ENCODE measurements around the gene VPS26C.
"Not testable (repeated sequence)": the region's sequence is repeated elsewhere in the genome, so short reads cannot be mapped to it uniquely, and the experiment has no call there.

VPS26C gene

DNA sequence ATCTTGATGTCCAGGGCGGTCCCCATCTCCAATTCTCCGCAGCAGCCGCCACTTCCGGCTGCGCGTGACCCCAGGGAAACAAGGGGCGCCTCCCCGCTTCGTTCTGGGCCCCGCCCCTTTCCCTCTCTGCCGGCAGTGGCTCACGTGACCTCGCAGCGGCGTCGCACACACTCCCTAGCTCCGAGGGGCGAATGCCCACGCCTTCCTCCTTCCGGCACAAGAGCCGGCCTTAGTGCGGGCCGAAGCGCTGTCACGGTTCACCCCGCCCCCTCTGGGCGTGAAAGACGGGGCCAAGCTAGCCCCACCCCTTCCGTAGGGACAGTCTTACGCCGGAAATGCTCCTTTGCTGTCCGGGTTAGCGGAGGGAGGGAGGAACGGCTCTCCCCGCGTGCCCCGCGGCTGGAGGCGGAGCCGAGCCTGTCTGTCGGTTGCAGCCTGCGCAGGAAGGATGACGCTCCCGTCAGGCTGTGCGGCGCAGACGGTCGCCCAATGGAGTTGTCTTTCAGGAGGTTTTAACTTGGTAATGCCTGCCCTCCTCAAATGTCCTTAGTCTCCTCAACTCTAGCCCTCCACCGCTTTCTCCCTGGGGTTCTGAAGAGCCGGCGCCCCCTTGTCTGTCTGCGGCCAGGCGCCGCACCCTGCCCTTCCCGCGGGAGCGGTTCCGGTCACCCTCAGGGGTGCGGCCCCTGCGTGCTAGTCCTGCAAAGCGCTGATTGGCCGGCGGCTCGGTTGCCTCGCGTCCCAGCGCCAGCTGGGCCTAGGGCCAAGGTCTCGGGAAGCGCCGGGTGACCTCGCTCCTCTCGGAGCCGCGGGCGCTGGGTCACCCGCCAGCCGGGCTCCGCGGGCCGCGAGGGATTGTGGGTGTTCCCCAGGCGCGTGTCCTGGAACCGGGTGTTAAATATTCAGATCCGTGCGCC lies at the start of gene VPS26C:
Gene VPS26C (minus strand): TSS at position 66 of the 917 bp plus-strand sequence. CDS start 40 bp downstream, at position 26.
- Histone ChIP-seq H3K9ac (ENCODE audit: low read depth in 1 of 2, low read length in 2 of 2) (peak within 1 kb of the TSS; percentile 82 to 87), H3K4me1 (ENCODE audit: control insufficient read depth in 2 of 2, insufficient read depth in 2 of 2, low read length in 2 of 2) (peaks cover 6 to 10% of the 10 kb centered on the region in 2 donors), H3K9me3 (ENCODE audit: control insufficient read depth in 2 of 2, low read length in 2 of 2) (no peaks in the 10 kb centered on the region), H3K27ac (ENCODE audit: low read depth in 2 of 2, low read length in 2 of 2) (peak within 1 kb of the TSS; percentile 98 to 99), H3K27me3 (ENCODE audit: control insufficient read depth in 2 of 2, insufficient read depth in 2 of 2, low read length in 2 of 2) (no peaks in the 10 kb centered on the region), H3K4me3 (ENCODE audit: low read length in 2 of 2) (peak within 1 kb of the TSS; percentile 70 to 89), H3K36me3 (ENCODE audit: control insufficient read depth in 2 of 2, insufficient read depth in 2 of 2, low read length in 2 of 2) (no peaks in the 10 kb centered on the region)

- H3K27me3 ChIP-seq (ENCODE audit: control insufficient read depth in 2 of 2, insufficient read depth in 2 of 2, low read length in 2 of 2); H3K36me3 ChIP-seq (ENCODE audit: control insufficient read depth in 2 of 2, insufficient read depth in 2 of 2, low read length in 2 of 2); H3K9ac ChIP-seq (ENCODE audit: low read depth in 1 of 2, low read length in 2 of 2); H3K4me1 ChIP-seq (ENCODE audit: control insufficient read depth in 2 of 2, insufficient read depth in 2 of 2, low read length in 2 of 2); H3K9me3 ChIP-seq (ENCODE audit: control insufficient read depth in 2 of 2, low read length in 2 of 2); H3K27ac ChIP-seq (ENCODE audit: low read depth in 2 of 2, low read length in 2 of 2); H3K4me3 ChIP-seq (ENCODE audit: low read length in 2 of 2): not testable (repeated sequence)
These were observed 48.9 kb upstream of the VPS26C start for GRCh38 chr21:37316072-37316471.

DNA sequence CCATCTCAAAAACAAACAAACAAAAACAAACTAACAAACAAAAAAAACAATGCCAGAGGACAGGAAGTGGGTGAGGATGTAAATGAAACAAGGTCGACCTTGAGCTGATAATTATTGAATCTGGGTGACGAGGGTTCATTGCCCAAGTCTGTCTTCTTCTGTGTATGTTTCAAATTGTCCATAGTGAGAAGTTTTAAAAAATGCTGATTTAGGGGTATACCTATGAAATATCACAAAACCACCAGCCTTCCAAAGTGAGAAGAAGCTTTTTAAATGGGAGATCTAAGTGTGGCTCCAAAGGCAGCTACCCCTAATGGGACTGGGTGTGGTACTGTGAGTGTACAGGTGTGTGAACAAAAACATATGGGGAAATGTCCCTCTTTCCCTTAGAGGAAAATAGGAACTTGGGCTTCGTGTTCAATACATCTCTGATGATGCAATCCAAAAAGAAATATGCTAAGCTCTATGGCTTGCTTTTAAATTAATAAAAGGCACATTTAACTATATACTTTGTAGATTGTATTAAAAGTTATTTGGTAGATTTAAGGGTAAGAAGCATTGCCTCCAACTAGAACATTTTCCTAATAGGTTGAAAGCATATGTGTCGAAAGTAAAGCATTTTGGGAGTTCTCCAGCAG lies 33.1 kb upstream of the VPS26C start:
- Histone ChIP-seq H3K27me3 (ENCODE audit: control insufficient read depth in 2 of 2, insufficient read depth in 2 of 2, low read length in 2 of 2) (no peaks in the 10 kb centered on the region), H3K36me3 (ENCODE audit: control insufficient read depth in 2 of 2, insufficient read depth in 2 of 2, low read length in 2 of 2) (no peaks in the 10 kb centered on the region), H3K27ac (ENCODE audit: low read depth in 2 of 2, low read length in 2 of 2) (no peak overlapping the region), H3K9me3 (ENCODE audit: control insufficient read depth in 2 of 2, low read length in 2 of 2) (no peaks in the 10 kb centered on the region), H3K9ac (ENCODE audit: low read depth in 1 of 2, low read length in 2 of 2) (no peak overlapping the region), H3K4me1 (ENCODE audit: control insufficient read depth in 2 of 2, insufficient read depth in 2 of 2, low read length in 2 of 2) (no peaks in the 10 kb centered on the region), H3K4me3 (ENCODE audit: low read length in 2 of 2) (no peak overlapping the region)

- H3K27ac ChIP-seq (ENCODE audit: low read depth in 2 of 2, low read length in 2 of 2) = no peak overlapping the region
- no peaks in the 10 kb centered on the region for H3K27me3 ChIP-seq (ENCODE audit: control insufficient read depth in 2 of 2, insufficient read depth in 2 of 2, low read length in 2 of 2)
- H3K4me3 ChIP-seq (ENCODE audit: low read length in 2 of 2) = no peak overlapping the region
- no peaks in the 10 kb centered on the region for H3K9me3 ChIP-seq (ENCODE audit: control insufficient read depth in 2 of 2, low read length in 2 of 2)
- H3K9ac ChIP-seq (ENCODE audit: low read depth in 1 of 2, low read length in 2 of 2) = no peak overlapping the region
- no peaks in the 10 kb centered on the region for H3K4me1 ChIP-seq (ENCODE audit: control insufficient read depth in 2 of 2, insufficient read depth in 2 of 2, low read length in 2 of 2)
- no peaks in the 10 kb centered on the region for H3K36me3 ChIP-seq (ENCODE audit: control insufficient read depth in 2 of 2, insufficient read depth in 2 of 2, low read length in 2 of 2)
These were observed 30.2 kb upstream of the VPS26C start for GRCh38 chr21:37297364-37297763.

DNA sequence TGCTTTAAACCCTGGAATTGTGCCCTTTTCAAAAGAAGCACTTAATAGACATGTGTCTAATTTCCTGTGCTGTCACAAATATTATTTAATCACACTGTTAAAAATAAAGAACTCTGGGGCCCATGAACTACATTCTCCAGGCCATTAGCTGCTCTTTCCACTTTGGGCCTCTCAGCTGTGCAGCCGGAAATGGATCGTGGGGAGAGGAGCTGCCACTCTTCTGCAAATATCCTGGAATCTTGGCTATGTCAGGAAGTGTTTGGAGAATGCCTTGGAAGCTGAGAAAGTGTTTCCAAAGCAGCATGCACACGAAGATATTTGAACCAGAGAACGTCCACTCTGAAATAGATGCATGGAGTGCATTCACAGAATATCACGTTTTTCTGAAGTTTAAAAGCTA lies 27.5 kb upstream of the VPS26C start:
- Histone ChIP-seq H3K4me3 (ENCODE audit: low read length in 2 of 2) (no peak overlapping the region), H3K27ac (ENCODE audit: low read depth in 2 of 2, low read length in 2 of 2) (no peak overlapping the region), H3K36me3 (ENCODE audit: control insufficient read depth in 2 of 2, insufficient read depth in 2 of 2, low read length in 2 of 2) (no peaks in the 10 kb centered on the region), H3K27me3 (ENCODE audit: control insufficient read depth in 2 of 2, insufficient read depth in 2 of 2, low read length in 2 of 2) (no peaks in the 10 kb centered on the region), H3K4me1 (ENCODE audit: control insufficient read depth in 2 of 2, insufficient read depth in 2 of 2, low read length in 2 of 2) (no peaks in the 10 kb centered on the region), H3K9me3 (ENCODE audit: control insufficient read depth in 2 of 2, low read length in 2 of 2) (no peaks in the 10 kb centered on the region), H3K9ac (ENCODE audit: low read depth in 1 of 2, low read length in 2 of 2) (no peak overlapping the region)

- H3K9ac ChIP-seq (ENCODE audit: low read depth in 1 of 2, low read length in 2 of 2) = no peak overlapping the region
- H3K27me3 ChIP-seq (ENCODE audit: control insufficient read depth in 2 of 2, insufficient read depth in 2 of 2, low read length in 2 of 2) = no peaks in the 10 kb centered on the region
- H3K4me3 ChIP-seq (ENCODE audit: low read length in 2 of 2) = no peak overlapping the region
- H3K36me3 ChIP-seq (ENCODE audit: control insufficient read depth in 2 of 2, insufficient read depth in 2 of 2, low read length in 2 of 2) = no peaks in the 10 kb centered on the region
- H3K27ac ChIP-seq (ENCODE audit: low read depth in 2 of 2, low read length in 2 of 2) = no peak overlapping the region
- H3K4me1 ChIP-seq (ENCODE audit: control insufficient read depth in 2 of 2, insufficient read depth in 2 of 2, low read length in 2 of 2) = no peaks in the 10 kb centered on the region
- H3K9me3 ChIP-seq (ENCODE audit: control insufficient read depth in 2 of 2, low read length in 2 of 2) = no peaks in the 10 kb centered on the region
These were observed 25.8 kb upstream of the VPS26C start for GRCh38 chr21:37292941-37293340.

- no peaks in the 10 kb centered on the region for H3K36me3 ChIP-seq (ENCODE audit: control insufficient read depth in 2 of 2, insufficient read depth in 2 of 2, low read length in 2 of 2)
- no peak overlapping the region for H3K27ac ChIP-seq (ENCODE audit: low read depth in 2 of 2, low read length in 2 of 2)
- no peaks in the 10 kb centered on the region for H3K4me1 ChIP-seq (ENCODE audit: control insufficient read depth in 2 of 2, insufficient read depth in 2 of 2, low read length in 2 of 2)
- no peak overlapping the region for H3K4me3 ChIP-seq (ENCODE audit: low read length in 2 of 2)
- no peaks in the 10 kb centered on the region for H3K27me3 ChIP-seq (ENCODE audit: control insufficient read depth in 2 of 2, insufficient read depth in 2 of 2, low read length in 2 of 2)
- H3K9me3 ChIP-seq (ENCODE audit: control insufficient read depth in 2 of 2, low read length in 2 of 2) = no peaks in the 10 kb centered on the region
- H3K9ac ChIP-seq (ENCODE audit: low read depth in 1 of 2, low read length in 2 of 2) = no peak overlapping the region
These were observed 24.9 kb upstream of the VPS26C start for GRCh38 chr21:37292041-37292440.

GRCh38 chr21:37283191-37283710 lies 16.1 kb upstream of the VPS26C start:
- not testable (repeated sequence) for H3K4me1 ChIP-seq (ENCODE audit: control insufficient read depth in 2 of 2, insufficient read depth in 2 of 2, low read length in 2 of 2); H3K27me3 ChIP-seq (ENCODE audit: control insufficient read depth in 2 of 2, insufficient read depth in 2 of 2, low read length in 2 of 2); H3K9ac ChIP-seq (ENCODE audit: low read depth in 1 of 2, low read length in 2 of 2); H3K27ac ChIP-seq (ENCODE audit: low read depth in 2 of 2, low read length in 2 of 2); H3K4me3 ChIP-seq (ENCODE audit: low read length in 2 of 2); H3K36me3 ChIP-seq (ENCODE audit: control insufficient read depth in 2 of 2, insufficient read depth in 2 of 2, low read length in 2 of 2); H3K9me3 ChIP-seq (ENCODE audit: control insufficient read depth in 2 of 2, low read length in 2 of 2)

DNA sequence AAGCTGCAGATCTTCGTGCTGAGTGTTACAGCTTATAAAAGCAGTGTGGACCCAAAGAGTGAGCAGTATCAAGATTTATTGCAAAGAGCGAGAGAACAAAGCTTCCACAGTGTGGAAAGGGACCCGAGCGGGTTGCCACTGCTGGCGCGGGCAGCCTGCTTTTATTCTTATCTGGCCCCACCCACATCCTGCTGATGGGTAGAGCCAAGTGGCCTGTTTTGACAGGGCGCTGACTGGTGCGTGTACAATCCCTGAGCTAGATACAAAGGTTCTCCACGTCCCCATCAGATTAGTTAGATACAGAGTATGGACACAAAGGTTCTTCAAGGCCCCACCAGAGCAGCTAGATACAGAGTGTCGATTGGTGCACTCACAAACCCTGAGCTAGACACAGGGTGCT lies 15.5 kb upstream of the VPS26C start:
- H3K4me1 ChIP-seq (ENCODE audit: control insufficient read depth in 2 of 2, insufficient read depth in 2 of 2, low read length in 2 of 2); H3K27me3 ChIP-seq (ENCODE audit: control insufficient read depth in 2 of 2, insufficient read depth in 2 of 2, low read length in 2 of 2); H3K4me3 ChIP-seq (ENCODE audit: low read length in 2 of 2); H3K36me3 ChIP-seq (ENCODE audit: control insufficient read depth in 2 of 2, insufficient read depth in 2 of 2, low read length in 2 of 2); H3K27ac ChIP-seq (ENCODE audit: low read depth in 2 of 2, low read length in 2 of 2); H3K9me3 ChIP-seq (ENCODE audit: control insufficient read depth in 2 of 2, low read length in 2 of 2); H3K9ac ChIP-seq (ENCODE audit: low read depth in 1 of 2, low read length in 2 of 2): not testable (repeated sequence)

- no peak overlapping the region for H3K4me3 ChIP-seq (ENCODE audit: low read length in 2 of 2)
- no peaks in the 10 kb centered on the region for H3K36me3 ChIP-seq (ENCODE audit: control insufficient read depth in 2 of 2, insufficient read depth in 2 of 2, low read length in 2 of 2)
- no peaks in the 10 kb centered on the region for H3K27me3 ChIP-seq (ENCODE audit: control insufficient read depth in 2 of 2, insufficient read depth in 2 of 2, low read length in 2 of 2)
- H3K9ac ChIP-seq (ENCODE audit: low read depth in 1 of 2, low read length in 2 of 2) = no peak overlapping the region
- H3K4me1 ChIP-seq (ENCODE audit: control insufficient read depth in 2 of 2, insufficient read depth in 2 of 2, low read length in 2 of 2) = no peaks in the 10 kb centered on the region
- no peaks in the 10 kb centered on the region for H3K9me3 ChIP-seq (ENCODE audit: control insufficient read depth in 2 of 2, low read length in 2 of 2)
- H3K27ac ChIP-seq (ENCODE audit: low read depth in 2 of 2, low read length in 2 of 2) = no peak overlapping the region
These were observed 14.9 kb upstream of the VPS26C start for GRCh38 chr21:37281993-37282392.

Data from mucosa of rectum (tissue), 2 donors.